Spleen (tissue), 11 donors: Measurements from ENCODE around the gene SLC49A4. TPM values are rescaled to one million over a fixed set of nuclear protein-coding genes. Genes with fewer than 3 reads are reported as not detected.

Experiments used
- DNase-seq: peaks from one replicate; pipeline ENCODE4 v3.0.0-alpha.2; 2020
- H3K27ac ChIP-seq, 8 donors: fragments of 200-600 bp; sonication (generic) in 7 of 8; 1 replicate in 4 of 8; 2 replicates in 4 of 8; pipeline versions ENCODE4 v1.5.0 to v1.8.0; 2016 to 2021; ENCODE audit warnings: inconsistent platforms in 4 of 8, mild to moderate bottlenecking in 4 of 8, moderate library complexity in 1 of 8
- H3K27me3 ChIP-seq, 7 donors: fragments of 200-600 bp; sonication (generic) in 6 of 7; replicated peaks in 1 of 7; 1 replicate in 4 of 7; 2 replicates in 3 of 7; pipeline versions ENCODE4 v1.5.0 to v1.8.0; 2016 to 2021; ENCODE audit warnings: inconsistent platforms in 3 of 7, mild to moderate bottlenecking in 1 of 7
- H3K36me3 ChIP-seq, 6 donors: fragments of 200-600 bp; sonication (generic) in 5 of 6; 1 replicate in 4 of 6; 2 replicates in 2 of 6; pipeline versions ENCODE4 v1.5.0 to v1.8.0; 2016 to 2021; ENCODE audit warnings: inconsistent platforms in 2 of 6
- H3K4me1 ChIP-seq, 6 donors: fragments of 200-600 bp; sonication (generic) in 5 of 6; 1 replicate in 3 of 6; 2 replicates in 3 of 6; pipeline versions ENCODE4 v1.5.0 to v1.8.0; 2016 to 2021; ENCODE audit warnings: inconsistent platforms in 3 of 6
- H3K4me3 ChIP-seq, 8 donors: fragments of 200-600 bp; sonication (generic) in 7 of 8; 1 replicate in 4 of 8; 2 replicates in 4 of 8; pipeline versions ENCODE4 v1.5.0 to v1.8.0; 2016 to 2021; ENCODE audit warnings: inconsistent platforms in 4 of 8, mild to moderate bottlenecking in 4 of 8, moderate library complexity in 2 of 8
- H3K9me3 ChIP-seq, 8 donors: fragments of 200-600 bp; sonication (generic) in 7 of 8; 1 replicate in 4 of 8; 2 replicates in 4 of 8; pipeline versions ENCODE4 v1.5.0 to v1.8.0; 2016 to 2021; ENCODE audit warnings: inconsistent platforms in 4 of 8
- POLR2A ChIP-seq, 3 donors: fragments of 450-650 bp; IDR thresholded peaks; one replicate each; pipeline ENCODE4 v1.5.1; 2017; ENCODE audit warnings: antibody characterized with exemption in 3 of 3, mild to moderate bottlenecking in 1 of 3
- POLR2AphosphoS5 ChIP-seq, 3 donors: sonication (generic); formaldehyde crosslinking; IDR thresholded peaks; one replicate each; pipeline ENCODE4 v1.5.1; 2017; ENCODE audit warnings: antibody characterized with exemption in 3 of 3
- WGBS, 5 donors: extraction: QIAGEN DNeasy Blood & Tissue Kit in 3 of 5; methylation state at CpG; one replicate each; pipeline versions ENCODE4 v1.1.5 to v1.1.7; 2013 to 2018; 5-methylcytosine and 5-hydroxymethylcytosine counted together
- intact Hi-C: fragments of 100-400 bp; cut with DNase I; formaldehyde crosslinking; loops from one replicate; pipeline ENCODE4 v1.15.0; 2023; ENCODE audit warnings: low total_unique reads
- polyA plus RNA-seq, 3 donors: library from polyadenylated mRNA; stranded (reverse); fragments of 200-250 nt; gene quantifications; one replicate each; pipeline ENCODE4 v1.2.1, GENCODE V29; 2013
- total RNA-seq, 7 donors: library from RNA; depleted of rRNA in 3 of 7; stranded (reverse); fragments of >200 nt in 3 of 7; fragmentation: NEBNext Ultra II Directional in 4 of 7; extraction: Animal tissue kit (Norgen Biotek cat#: 25700) in 4 of 7; gene quantifications; one replicate each; pipeline versions ENCODE4 v1.1.0 to v1.2.1, GENCODE V29; 2016 to 2021
- TF ChIP-seq, protein P1 (sequence below), 11 experiments: fragments of 200-600 bp in 7 of 11; fragments of 450-650 bp in 4 of 11; sonication (generic) in 4 of 11; IDR thresholded peaks in 8 of 11; conservative IDR thresholded peaks in 3 of 11; 1 replicate in 7 of 11; 2 replicates in 4 of 11; pipeline versions ENCODE4 v1.4.0 to v1.8.0; 2016 to 2021; ENCODE audit warnings: antibody characterized with exemption in 11 of 11, inconsistent platforms in 4 of 11, mild to moderate bottlenecking in 1 of 11
- donor health status: healthy with polysubstance abuse.
- donor health status: DM: no; HTN: no; CAD: no; lungs with moderate emphysema.
- donor health status: DM: no; HTN: no; CAD: no.
- donor health status: Bipolar disorder and iron deficiency.
- donor health status: healthy.
- donor health status: DM: no; HTN: no; CAD: no.
- donor health status: DM: yes; HTN: yes; CAD: no.

The SLC49A4 gene
- total and polyA plus RNA-seq, 10 donors: 1.3 to 31.8 (median 14.5) TPM

DNA sequence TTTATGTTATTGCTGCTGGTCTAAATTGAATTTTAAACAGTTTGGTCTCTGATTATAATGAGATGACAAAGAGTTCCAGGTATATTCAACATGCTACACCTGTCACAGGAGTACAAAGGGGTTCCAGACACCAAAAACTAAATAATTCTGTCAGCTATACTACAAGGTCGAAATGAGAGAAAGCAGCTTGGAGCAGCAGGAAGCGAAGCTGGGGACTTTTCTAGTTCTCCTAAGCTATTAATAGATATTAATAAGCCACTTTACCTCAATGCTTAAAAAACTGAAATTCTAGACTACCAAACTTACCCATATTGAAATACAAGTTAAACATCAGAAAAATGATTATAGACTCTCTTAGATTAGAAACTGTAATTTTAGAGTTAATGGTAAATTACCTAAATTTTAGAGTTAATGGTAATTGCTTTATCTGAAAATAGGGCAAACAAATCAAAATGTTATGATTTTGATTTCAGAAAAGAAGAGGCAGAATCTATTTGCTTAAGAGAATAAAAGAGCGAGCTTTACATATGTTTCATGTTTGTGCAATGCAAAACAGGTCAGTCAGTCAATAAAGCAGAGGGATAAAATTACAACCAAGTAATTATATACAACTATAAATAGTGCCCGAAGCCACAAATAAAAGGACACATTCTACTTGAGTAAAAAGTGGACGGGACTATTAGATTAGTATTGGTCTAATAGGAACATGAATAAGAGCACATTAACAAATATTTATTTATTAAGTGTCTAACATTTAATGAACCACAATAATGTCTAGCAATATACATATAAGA lies 18.0 kb upstream of the SLC49A4 start:
- H3K4me3 ChIP-seq: no peak overlapping the region
- peaks cover 0 to 35% (median 2%) of the 10 kb centered on the region in 6 donors for H3K36me3 ChIP-seq
- H3K27me3 ChIP-seq: no peaks in the 10 kb centered on the region
- DNase-seq: no peak
- no peaks in the 10 kb centered on the region for H3K9me3 ChIP-seq
- 68 to 77% (median 73%) methylated on average over 5 of the region's 5 CpGs for WGBS, 5 donors
- H3K27ac ChIP-seq: no peak overlapping the region
- H3K4me1 ChIP-seq: peaks cover 0 to 17% (median 4%) of the 10 kb centered on the region in 6 donors
- TF ChIP-seq POLR2AphosphoS5 (IDR thresholded peaks at IDR 0.05) (no peak), POLR2A (IDR thresholded peaks at IDR 0.05) (no peak)
- TF ChIP-seq, protein P1, sequence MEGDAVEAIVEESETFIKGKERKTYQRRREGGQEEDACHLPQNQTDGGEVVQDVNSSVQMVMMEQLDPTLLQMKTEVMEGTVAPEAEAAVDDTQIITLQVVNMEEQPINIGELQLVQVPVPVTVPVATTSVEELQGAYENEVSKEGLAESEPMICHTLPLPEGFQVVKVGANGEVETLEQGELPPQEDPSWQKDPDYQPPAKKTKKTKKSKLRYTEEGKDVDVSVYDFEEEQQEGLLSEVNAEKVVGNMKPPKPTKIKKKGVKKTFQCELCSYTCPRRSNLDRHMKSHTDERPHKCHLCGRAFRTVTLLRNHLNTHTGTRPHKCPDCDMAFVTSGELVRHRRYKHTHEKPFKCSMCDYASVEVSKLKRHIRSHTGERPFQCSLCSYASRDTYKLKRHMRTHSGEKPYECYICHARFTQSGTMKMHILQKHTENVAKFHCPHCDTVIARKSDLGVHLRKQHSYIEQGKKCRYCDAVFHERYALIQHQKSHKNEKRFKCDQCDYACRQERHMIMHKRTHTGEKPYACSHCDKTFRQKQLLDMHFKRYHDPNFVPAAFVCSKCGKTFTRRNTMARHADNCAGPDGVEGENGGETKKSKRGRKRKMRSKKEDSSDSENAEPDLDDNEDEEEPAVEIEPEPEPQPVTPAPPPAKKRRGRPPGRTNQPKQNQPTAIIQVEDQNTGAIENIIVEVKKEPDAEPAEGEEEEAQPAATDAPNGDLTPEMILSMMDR (IDR thresholded peaks at IDR 0.05 in 8 of 11, conservative IDR thresholded peaks at IDR 0.05 in 3 of 11): no peak
- intact Hi-C loops: no loop called here

- Histone ChIP-seq H3K27me3 (no peaks in the 10 kb centered on the region), H3K9me3 (no peaks in the 10 kb centered on the region), H3K36me3 (peaks cover 0 to 35% (median 2%) of the 10 kb centered on the region in 6 donors), H3K4me1 (peaks cover 0 to 17% (median 4%) of the 10 kb centered on the region in 6 donors), H3K4me3 (no peak overlapping the region), H3K27ac (no peak overlapping the region)
- intact Hi-C loops: no loop called here
- TF ChIP-seq, protein P1 (IDR thresholded peaks at IDR 0.05 in 8 of 11, conservative IDR thresholded peaks at IDR 0.05 in 3 of 11): no peak
- TF ChIP-seq POLR2A (IDR thresholded peaks at IDR 0.05): no peak
- TF ChIP-seq POLR2AphosphoS5 (IDR thresholded peaks at IDR 0.05): no peak
- WGBS, 5 donors: 89 to 95% (median 89%) methylated on average over 3 of the region's 3 CpGs
- no peak for DNase-seq
Observed at GRCh38 chr3:122777563-122777962, 17.3 kb upstream of the SLC49A4 start.

- intact Hi-C loops: no loop called here
- no peaks in the 10 kb centered on the region for H3K9me3 ChIP-seq
- WGBS, 5 donors: 88 to 96% (median 95%) methylated on average over 1 of the region's 1 CpG
- H3K27ac ChIP-seq: no peak overlapping the region
- no peaks in the 10 kb centered on the region for H3K27me3 ChIP-seq
- H3K36me3 ChIP-seq: peaks cover 0 to 38% (median 0%) of the 10 kb centered on the region in 6 donors
- TF ChIP-seq POLR2AphosphoS5 (IDR thresholded peaks at IDR 0.05): no peak
- no peak for TF ChIP-seq POLR2A (IDR thresholded peaks at IDR 0.05)
- TF ChIP-seq, protein P1 (IDR thresholded peaks at IDR 0.05 in 8 of 11, conservative IDR thresholded peaks at IDR 0.05 in 3 of 11): no peak
- peaks cover 0 to 14% (median 2%) of the 10 kb centered on the region in 6 donors for H3K4me1 ChIP-seq
- no peak overlapping the region for H3K4me3 ChIP-seq
- no peak for DNase-seq
Observed at GRCh38 chr3:122782804-122783203, 12.1 kb upstream of the SLC49A4 start.

DNA sequence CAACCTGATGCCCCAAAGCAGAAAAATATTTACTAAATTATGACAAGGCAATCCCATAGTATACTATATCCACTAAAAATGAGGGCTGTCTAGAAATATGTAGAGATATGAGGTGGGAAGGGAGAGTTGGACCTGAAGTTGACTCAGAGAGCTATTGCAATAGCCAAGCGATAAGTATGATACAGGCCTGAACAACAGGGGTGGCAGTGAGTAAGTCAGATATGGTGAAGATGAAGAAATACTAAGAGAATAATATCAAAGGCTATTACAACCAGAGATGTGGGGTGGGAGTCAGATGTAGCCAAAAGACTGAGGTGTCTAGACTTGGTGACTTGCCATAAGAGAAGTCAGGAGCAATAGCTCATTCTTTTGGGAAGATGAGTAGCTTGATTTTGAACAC lies 10.4 kb upstream of the SLC49A4 start:
- intact Hi-C loops: no loop called here
- H3K36me3 ChIP-seq: peaks cover 0 to 37% (median 0%) of the 10 kb centered on the region in 6 donors
- H3K9me3 ChIP-seq: no peaks in the 10 kb centered on the region
- H3K4me1 ChIP-seq: peaks cover 0 to 30% (median 13%) of the 10 kb centered on the region in 6 donors
- DNase-seq: no peak
- 87 to 100% (median 96%) methylated on average over 1 of the region's 1 CpG for WGBS, 5 donors
- TF ChIP-seq POLR2AphosphoS5 (IDR thresholded peaks at IDR 0.05) (no peak), POLR2A (IDR thresholded peaks at IDR 0.05) (no peak)
- TF ChIP-seq, protein P1 (IDR thresholded peaks at IDR 0.05 in 8 of 11, conservative IDR thresholded peaks at IDR 0.05 in 3 of 11): no peak
- no peaks in the 10 kb centered on the region for H3K27me3 ChIP-seq
- no peak overlapping the region for H3K4me3 ChIP-seq
- no peak overlapping the region for H3K27ac ChIP-seq
